ENCODE measurements around the gene RUFY4.

- TF ChIP-seq CHCHD3 (CRISPR knock-in tag; IDR thresholded peaks at IDR 0.05) (no peak), PRDM10 (CRISPR knock-in tag; IDR thresholded peaks at IDR 0.05; ENCODE audit: low read depth) (no peak), YY1 (IDR thresholded peaks at IDR 0.05; ENCODE audit: insufficient read depth, insufficient replicate concordance, low read depth, low read length) (no peak)
Observed at GRCh38 chr2:218026244-218026643, 42.8 kb upstream of the RUFY4 start.
